Right lung (tissue), 5 donors: ENCODE measurements around the gene IL10. TPM values are rescaled to one million over a fixed set of nuclear protein-coding genes. Genes with fewer than 3 reads are reported as not detected.
"Not testable (repeated sequence)": the region's sequence is repeated elsewhere in the genome, so short reads cannot be mapped to it uniquely, and the experiment has no call there.

Experiments
- DNase-seq, 2 donors: peaks; one replicate each; pipeline ENCODE4 v3.0.0-alpha.2; 2013
- polyA plus RNA-seq, 5 donors: library from polyadenylated mRNA; unstranded; fragments of 120-200 nt; gene quantifications; one replicate each; pipeline versions ENCODE4 v1.2.1 to v1.2.3, GENCODE V29; 2013; ENCODE audit warnings: inconsistent platforms in 1 of 5, low replicate concordance in 1 of 5; ENCODE audit not compliant: insufficient read length in 5 of 5, insufficient read depth in 1 of 5

Gene IL10
- polyA plus RNA-seq, 5 donors: 0.38 to 1.0 (median 0.47) TPM

DNA sequence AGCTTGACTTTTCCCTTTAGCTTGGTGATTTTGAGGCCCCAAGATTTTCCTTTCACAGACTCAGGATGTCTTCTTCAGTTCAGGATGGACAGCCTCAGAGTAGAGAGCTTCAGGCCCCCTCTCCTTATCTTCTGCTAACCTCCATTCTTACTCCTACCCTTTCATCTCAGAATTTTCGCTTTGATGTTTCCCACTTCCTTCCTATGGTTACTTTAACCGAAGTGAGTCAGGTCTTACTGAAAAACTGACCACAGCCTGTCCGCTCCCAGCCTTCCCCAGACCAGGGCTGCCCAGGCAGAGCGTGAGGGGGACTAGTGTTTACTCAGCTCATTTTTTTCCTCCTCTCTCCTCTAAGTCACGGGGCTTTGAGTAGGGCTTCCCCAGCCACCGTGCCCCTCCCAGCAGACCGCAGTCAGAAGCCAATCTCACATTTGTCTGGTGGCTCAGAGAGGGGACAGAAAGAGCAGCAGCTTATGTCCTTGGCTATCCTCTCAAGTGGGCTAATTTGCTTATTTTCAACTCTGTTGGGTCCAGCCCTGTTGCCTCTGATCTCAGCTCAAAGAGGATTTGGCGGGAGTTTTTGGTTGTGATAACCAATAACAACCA lies 5.9 kb downstream of the IL10 start:
- DNase-seq: peak; percentile 18 to 25

GRCh38 chr1:206765771-206766170 lies 6.5 kb downstream of the IL10 start:
- DNase-seq: not testable (repeated sequence)

DNA sequence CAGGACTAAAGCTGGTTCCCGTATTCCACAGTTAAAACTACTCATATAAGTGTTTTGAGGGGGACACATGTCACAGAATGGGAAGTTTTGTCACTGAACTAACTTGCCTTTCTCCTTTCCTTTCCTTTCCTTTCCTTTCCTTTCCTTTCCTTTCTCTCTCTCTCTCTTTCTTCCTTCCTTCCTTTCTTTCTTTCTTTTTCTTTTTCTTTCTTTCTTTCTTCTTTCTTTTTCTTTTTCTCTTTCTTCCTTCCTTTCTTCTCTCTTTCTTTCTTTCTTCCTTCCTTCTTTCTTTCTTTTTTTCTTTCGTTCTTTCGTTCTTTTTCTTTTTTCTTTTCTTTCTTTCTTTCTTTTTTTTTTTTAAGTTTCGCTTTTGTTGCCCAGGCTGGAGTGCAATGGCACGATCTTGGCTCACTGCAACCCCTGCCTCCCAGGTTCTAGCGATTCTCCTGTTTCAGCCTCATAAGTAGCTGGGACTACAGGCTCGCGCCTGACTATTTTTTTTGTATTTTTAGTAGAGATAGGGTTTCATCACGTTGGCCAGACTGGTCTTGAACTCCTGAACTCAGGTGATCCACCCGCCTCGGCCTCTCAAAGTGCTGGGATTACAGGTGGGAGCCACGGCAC lies 9.4 kb downstream of the IL10 start:
- not testable (repeated sequence) for DNase-seq

DNA sequence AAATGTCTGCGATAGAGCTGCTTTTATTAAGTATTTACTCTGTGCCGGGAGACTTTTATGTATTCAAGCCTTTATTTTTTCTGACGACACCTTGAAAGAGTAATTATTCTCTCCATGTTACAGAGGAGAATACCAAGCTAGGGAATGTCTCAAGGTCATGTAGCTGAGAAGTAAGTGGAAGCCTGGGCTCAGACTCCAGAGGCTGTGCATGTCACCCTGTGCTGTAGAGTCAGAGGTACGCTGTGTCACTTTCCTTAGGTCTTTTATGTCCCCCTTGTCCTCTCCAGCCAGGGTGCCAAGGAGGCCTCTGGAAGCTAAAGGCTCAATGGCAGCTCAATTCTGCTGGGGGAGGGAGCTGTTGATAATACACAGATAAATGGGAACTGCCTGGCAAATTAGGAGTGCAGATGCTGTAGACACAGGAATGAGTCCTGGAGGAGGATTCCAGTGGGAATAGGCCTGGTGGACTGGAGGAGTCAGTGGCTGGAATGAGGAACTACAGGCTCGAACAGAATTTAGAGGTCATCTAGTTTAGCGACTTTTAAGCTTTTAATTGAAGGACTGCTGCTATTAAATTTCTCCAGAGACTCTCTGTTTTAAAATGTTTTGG lies 11.0 kb downstream of the IL10 start:
- DNase-seq: no peak

DNA sequence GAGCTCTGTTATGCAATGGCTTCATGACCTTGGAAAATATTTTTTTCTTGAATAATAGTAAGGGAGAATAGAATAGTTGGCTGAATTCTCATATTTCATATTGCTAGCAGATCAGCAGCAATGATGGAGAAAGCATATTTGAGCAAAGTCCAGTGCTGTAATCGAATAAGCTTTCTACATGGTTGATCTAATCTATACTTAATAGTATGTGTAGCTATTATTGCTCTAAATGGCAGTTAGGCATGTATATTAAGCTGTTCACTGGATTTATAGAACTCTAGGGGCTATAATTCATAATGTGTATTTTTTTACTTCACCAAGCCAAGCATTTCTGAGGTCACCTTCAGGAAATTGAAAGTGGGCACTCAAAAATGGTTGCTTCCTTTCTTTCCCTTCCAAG lies 11.7 kb downstream of the IL10 start:
- no peak for DNase-seq

DNA sequence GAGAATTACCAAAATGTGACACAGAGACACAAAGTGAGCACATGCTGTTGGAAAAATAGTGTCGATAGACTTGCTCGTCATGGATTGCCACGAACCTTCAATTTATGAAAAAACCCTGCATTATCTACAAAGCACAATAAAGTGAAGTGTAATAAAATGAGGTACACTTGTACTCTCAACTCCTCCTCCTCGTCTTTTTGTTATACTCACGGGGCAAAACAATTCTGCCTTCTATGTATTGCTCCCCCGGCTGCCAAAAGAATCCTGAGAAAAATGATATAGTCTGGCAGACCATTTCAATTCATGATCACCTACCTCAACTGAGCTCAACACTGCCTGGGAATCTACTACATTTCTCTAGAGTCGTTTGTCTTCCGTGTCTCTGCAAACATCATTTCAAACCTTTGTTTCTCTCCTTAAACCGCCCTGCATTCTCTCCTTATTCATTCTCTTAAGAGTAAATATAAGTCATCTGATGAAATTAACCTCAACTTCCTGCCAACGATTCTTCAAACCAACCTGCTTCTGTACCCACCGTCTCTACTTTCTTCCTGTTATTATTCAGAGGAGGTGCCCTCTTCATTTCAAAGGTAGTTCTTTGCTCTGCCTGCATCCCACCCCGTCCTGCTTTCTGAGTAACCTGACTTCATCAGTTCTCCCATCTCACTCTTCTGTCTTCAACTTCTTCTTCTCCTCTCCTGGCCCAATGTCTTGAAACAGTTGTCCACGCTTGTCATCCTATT lies 14.6 kb downstream of the IL10 start:
- DNase-seq: no peak

DNA sequence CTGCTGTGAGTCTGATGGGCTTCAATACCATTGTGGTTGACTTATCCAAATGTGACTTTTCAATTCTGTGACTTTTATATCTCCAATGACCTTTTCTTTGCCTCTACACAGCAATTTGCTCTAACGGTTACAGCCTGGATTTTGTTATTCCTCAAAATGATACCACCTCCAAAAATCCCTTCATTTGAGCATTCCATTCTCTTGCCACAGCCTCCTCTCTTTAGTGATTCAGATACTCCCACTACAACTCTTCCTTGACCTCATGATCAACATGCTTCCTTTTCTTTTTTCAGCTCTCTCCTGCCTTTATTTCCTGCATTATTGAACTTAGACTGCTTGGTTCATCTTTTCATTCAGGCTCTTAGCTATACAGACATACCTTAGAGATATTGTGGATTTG lies 18.3 kb downstream of the IL10 start:
- DNase-seq: no peak

- no peak for DNase-seq
Observed at GRCh38 chr1:206753141-206753540, 19.2 kb downstream of the IL10 start.

- DNase-seq: no peak
Observed at GRCh38 chr1:206752481-206752880, 19.8 kb downstream of the IL10 start.

GRCh38 chr1:206751891-206752290 lies 20.4 kb downstream of the IL10 start:
- no peak for DNase-seq

- DNase-seq: no peak
Observed at GRCh38 chr1:206748348-206749030, 23.8 kb downstream of the IL10 start.

- no peak for DNase-seq
Observed at GRCh38 chr1:206745301-206745700, 27.0 kb downstream of the IL10 start.

GRCh38 chr1:206744683-206745082 lies 27.6 kb downstream of the IL10 start:
- DNase-seq: no peak

DNA sequence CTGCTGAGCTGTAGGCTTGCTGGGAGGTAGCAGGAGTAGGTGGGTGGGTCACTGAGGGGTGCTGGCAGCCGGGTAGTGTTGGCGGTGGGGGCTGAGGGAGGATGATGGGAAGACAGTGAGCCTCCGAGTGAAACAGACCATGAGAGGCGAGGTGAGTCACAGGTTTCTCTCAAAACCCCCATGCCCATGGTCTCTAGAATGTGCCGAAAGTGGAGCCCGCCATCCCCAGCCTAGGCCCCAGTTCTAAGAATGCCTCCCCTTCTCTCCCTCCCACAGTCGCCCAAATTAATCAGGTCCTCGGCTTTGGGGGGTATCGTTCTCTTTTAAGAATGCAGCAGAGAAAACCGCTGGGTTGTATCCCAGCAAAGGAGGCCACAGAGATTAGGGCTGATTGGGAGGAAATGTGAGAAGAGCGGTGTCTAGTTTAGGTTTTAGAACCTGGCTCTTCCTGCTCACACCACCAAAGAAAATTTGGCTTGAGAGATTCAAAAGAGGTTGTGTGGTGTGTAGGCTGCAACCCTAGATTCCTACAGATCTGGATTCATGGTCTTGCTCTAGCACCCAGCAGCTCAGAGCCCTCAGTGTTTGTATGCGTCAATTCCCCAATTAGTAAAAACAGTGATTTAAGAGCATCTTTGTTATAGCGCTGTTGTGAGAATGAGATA lies 29.4 kb downstream of the IL10 start:
- no peak for DNase-seq

- DNase-seq: no peak
Observed at GRCh38 chr1:206741142-206741701, 31.1 kb downstream of the IL10 start.

GRCh38 chr1:206739411-206740076 lies 32.8 kb downstream of the IL10 start:
- no peak for DNase-seq

GRCh38 chr1:206738370-206739366 lies 33.6 kb downstream of the IL10 start:
- DNase-seq: no peak

- no peak for DNase-seq
Observed at GRCh38 chr1:206737729-206738201, 34.5 kb downstream of the IL10 start.
